Choroid plexus epithelial cell (primary cell): ENCODE measurements around the gene LRP2BP.
A peak's percentile ranks its signal among the peaks of the same experiment; 100 is the strongest.

ENCODE experiments used
- DNase-seq: peaks from one replicate; pipeline ENCODE4 v3.0.0-alpha.2; 2010; ENCODE audit warnings: low read depth
- H3K4me3 ChIP-seq: 2 replicates; pipeline ENCODE4 v1.5.1; 2011; ENCODE audit warnings: low read depth, mild to moderate bottlenecking, control low read depth, low read length, moderate library complexity
- CTCF ChIP-seq: conservative IDR thresholded peaks from 2 replicates; pipeline ENCODE4 v1.5.1; 2011; ENCODE audit warnings: low read depth, mild to moderate bottlenecking, control low read depth, inconsistent platforms, low read length, moderate library complexity

Gene LRP2BP

GRCh38 chr4:185395238-185395955 is at the start of gene LRP2BP:
TSS of gene LRP2BP (minus strand) at chr4:185395924. CDS start at chr4:185378186, 17,738 bp downstream.
- no peak for DNase-seq
- H3K4me3 ChIP-seq, result peak within 1 kb of the TSS; percentile 77
- no peak for TF ChIP-seq CTCF

GRCh38 chr4:185445209-185445608 is 49.5 kb upstream of the LRP2BP start:
- TF ChIP-seq CTCF, result no peak
- no peak overlapping the region for H3K4me3 ChIP-seq
- no peak for DNase-seq

- no peak for DNase-seq
- TF ChIP-seq CTCF, result no peak
These were observed 45.8 kb upstream of the LRP2BP start for GRCh38 chr4:185441479-185441878.

GRCh38 chr4:185437809-185438208 is 42.1 kb upstream of the LRP2BP start:
- TF ChIP-seq CTCF, result no peak
- H3K4me3 ChIP-seq, result no peak overlapping the region
- DNase-seq, result no peak

More at GRCh38 chr4:185441479-185441878, 45.8 kb upstream of the LRP2BP start:
- H3K4me3 ChIP-seq, result no peak overlapping the region

DNA sequence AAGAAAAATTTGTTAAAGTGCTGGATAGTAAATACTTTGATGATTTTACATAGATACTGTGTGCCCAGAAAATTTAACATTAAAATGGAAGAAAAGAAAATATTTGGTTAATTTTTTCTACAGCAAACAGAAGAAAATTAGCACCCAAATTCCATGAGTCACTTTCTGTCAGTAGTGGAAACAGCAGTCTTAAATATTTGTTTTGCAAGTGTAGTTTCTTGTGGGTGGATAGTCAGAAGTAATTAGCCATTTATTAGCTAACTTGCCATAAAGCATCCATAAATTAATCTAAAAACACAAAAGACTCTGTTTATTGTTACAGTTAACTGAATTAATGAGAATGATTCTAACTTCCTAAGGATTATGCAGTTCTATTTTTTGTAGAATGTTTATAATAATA is 39.7 kb upstream of the LRP2BP start:
- no peak overlapping the region for H3K4me3 ChIP-seq
- no peak for TF ChIP-seq CTCF
- DNase-seq, result no peak

- no peak for DNase-seq
- no peak for TF ChIP-seq CTCF
- no peak overlapping the region for H3K4me3 ChIP-seq
These were observed 33.9 kb upstream of the LRP2BP start for GRCh38 chr4:185429660-185430059.

GRCh38 chr4:185426960-185427688 is 31.4 kb upstream of the LRP2BP start:
- DNase-seq, result no peak
- no peak overlapping the region for H3K4me3 ChIP-seq
- TF ChIP-seq CTCF, result no peak
